Activated CD4-positive, alpha-beta T cell treated with anti-CD3 and anti-CD28 coated beads, Interleukin-2, amount 50 U/mL, for 16 hours (primary cell): ENCODE results near the gene SMTNL2.
"Not testable (repeated sequence)": the region's sequence is repeated elsewhere in the genome, so short reads cannot be mapped to it uniquely, and the experiment has no call there.

Source experiments
- DNase-seq: peaks from one replicate; pipeline ENCODE4 v3.0.0-alpha.2; 2020

Gene SMTNL2

DNA sequence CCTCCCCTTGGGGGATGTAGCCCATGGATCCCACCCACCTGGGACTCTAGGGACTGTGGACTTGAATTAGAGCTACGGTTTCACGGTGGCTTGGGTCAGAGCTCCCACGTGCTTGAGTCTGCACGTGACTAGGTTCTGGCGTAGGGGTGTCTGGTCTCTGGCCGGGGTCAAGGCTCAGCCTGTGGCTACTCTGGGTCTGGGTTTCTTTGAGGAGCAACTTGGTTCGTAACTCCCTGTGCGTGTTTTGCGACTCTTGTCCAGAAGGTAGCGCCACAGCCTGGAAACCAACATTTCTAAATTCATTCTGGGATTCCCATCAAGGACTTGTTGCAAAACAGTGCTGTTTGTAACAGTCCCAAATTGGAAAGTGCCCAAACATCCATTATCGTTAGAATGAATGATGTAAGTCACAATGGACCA lies 23.5 kb upstream of the SMTNL2 start:
- no peak for DNase-seq

DNA sequence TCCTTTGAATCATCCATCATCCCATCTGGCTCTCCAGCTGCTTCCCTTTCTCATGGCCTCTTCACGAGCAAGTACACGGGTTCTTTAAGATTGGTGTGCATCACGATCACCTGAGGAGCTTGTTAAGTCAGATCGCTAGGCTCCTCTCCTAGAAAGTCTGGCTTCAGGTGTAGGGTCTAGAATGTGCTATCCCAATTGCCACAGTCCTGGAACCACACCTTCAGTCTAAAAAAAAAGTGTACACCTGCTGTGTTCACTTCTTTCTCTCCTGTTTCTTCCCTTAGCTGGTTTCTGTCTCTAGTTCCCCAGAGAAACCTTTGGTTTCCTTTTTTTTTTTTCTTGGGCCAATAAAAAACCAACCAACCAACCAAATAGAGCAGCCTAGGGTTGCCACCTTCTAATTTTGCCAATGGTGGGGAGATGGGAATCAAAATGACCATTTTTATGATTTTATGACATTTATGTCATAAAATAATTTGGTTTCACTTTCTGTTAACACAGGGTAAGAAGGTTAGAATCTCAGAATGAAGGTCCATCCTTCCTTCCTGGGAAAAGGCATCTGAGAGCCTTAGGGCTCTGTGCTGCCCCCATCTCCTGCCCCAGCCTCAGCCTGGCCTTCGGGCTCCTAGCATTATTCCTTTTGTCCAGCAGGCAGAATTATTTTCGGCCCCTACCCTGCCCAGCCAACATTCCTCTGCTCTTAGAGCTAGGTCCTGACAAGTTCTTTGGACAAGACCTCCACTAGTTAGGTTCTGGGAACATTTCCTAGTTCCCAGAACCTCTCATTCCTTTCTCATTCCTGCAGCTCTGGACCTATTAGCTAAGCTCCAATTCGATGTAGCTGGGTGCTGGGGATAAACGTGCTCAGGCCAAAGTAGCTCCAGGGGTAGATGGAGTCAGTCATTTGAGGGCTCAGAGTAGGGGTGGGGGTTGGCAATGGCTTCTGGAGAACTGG lies 22.0 kb upstream of the SMTNL2 start:
- no peak for DNase-seq

DNA sequence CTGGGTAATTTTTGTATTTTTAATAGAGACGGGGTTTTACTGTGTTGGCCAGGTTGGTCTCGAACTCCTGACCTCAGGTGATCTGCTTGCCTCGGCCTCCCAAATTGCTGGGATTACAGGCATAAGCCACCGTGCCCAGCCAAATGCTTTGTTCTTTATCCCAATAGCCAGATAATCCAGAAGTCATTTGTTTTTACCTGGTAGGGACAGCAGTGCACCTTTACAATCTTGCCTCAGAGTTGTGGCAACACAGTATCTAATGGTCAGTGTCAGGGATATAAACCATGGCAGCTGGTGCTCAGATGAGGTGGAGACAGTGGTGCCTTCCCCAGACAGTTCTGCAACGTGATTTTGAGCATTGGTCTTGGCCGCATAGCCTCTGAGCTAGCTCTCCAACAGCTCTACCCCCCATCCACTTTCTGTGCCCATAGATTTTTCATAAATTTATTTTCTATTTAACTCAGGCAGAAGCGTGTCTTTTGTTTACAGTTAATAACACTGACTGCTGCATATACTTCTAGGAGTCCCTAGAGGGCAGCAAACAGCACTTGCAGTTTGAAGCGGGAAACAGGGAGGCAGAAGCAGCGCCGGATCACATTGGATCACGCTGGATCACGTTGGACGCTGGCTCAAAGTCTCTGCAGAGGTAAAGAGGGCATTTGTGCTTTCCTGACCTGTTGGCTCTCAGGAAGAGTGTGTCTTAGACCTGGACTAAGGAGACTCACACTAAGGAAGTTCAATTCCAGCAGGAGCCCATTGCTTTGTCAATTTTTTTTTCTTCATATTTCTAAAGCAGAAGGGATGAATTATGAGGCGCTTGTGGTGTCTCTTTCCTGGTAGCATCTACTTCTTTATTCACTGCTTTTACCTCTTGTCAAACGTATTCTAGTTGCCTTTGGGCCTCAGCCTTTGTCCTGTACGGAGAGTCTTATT lies 18.9 kb upstream of the SMTNL2 start:
- DNase-seq = peak; percentile 79

DNA sequence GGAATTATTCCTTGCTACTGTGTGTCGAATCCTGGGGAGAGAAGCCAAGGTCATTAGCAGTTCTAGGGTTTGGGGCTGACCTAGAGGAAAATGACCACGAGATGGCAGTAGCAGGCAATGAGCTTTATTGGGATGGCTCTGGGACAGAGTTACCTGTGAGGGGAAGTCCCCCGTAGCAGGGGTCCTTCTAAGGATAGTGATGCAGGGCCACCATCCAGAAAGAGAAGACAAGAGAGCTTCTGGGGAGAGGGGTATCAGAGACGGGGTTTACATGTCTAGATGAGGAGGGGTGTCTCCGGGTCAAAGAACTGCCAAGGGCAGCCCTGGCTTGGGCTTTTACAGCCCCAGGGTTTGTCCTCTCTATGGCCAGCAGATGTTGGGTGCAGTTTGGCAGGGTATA lies 17.5 kb upstream of the SMTNL2 start:
- peak; percentile 60 for DNase-seq

DNA sequence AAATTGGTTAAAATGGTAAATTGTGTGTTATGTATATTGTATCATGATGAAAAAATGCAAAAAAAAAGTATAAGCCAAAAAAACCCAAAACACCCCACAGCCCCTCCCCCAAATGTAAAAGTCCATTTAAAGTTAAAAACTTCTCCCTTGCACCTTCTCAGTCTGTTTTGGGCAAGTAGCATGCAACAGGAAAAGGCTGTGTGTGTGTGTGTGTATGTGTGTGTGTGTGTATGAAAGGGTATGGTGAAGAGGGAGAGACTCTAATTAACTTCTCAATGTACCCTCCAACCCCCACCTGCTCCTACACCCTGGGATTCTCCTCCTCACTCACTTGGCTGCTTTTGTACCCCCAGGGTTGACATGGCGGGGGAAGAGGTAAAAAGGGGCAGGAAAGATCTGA lies 14.7 kb upstream of the SMTNL2 start:
- DNase-seq = no peak

DNA sequence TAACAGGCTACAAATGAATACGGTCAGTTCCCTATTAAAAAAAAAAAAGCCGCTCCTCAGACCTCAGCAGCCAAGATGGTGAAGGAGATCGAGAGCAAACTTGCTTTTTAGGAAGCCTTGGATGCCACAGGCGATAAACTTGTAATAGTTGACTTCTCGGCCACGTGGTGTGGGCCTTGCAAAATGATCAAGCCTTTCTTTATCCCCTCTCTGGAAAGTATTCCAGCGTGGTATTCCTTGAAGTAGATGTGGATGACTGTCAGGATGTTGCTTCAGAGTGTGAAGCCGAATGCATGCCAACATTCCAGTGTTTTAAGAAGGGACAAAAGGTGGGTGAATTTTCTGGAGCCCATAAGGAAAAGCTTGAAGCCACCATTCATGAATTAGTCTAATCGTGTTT lies 12.2 kb upstream of the SMTNL2 start:
- no peak for DNase-seq

DNA sequence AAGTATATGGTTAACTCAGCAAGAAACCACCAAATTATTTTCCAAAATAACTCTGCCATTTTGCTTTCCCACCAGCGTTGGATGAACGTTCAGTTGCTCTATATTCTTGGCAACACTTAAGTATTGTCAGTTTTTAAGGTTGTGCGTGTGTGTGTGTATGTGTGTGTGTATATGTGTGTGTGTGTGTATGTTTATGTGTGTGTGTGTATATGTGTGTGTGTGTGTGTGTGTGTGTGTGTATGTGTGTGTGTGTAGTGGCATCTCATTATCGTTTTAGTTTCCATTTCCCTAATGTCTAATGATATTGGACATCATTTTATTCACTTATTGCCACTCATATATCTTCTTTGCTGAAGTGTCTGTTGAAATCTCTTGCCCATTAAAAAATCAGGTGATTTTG lies 11.2 kb upstream of the SMTNL2 start:
- no peak for DNase-seq

DNA sequence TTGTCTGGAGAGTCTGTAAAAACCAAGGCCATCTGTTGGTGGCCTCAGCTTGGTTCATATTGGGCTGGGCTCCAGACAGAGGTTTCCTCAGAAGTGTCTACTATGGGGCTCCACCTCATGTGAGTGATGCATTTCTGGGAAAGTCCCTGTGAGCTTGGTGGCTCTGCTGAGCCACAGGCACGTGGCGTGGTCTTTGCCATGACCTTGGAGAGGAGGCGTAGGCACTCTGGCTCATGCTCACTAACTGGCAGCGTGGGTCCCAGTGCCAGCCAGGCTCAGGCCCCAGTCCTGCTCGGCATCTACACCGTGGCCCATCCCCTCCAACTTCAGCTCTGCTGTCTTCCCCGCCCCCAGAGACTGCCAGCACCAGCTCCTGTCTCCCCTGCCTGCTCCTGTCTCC lies 10.7 kb upstream of the SMTNL2 start:
- peak; percentile 71 for DNase-seq

DNA sequence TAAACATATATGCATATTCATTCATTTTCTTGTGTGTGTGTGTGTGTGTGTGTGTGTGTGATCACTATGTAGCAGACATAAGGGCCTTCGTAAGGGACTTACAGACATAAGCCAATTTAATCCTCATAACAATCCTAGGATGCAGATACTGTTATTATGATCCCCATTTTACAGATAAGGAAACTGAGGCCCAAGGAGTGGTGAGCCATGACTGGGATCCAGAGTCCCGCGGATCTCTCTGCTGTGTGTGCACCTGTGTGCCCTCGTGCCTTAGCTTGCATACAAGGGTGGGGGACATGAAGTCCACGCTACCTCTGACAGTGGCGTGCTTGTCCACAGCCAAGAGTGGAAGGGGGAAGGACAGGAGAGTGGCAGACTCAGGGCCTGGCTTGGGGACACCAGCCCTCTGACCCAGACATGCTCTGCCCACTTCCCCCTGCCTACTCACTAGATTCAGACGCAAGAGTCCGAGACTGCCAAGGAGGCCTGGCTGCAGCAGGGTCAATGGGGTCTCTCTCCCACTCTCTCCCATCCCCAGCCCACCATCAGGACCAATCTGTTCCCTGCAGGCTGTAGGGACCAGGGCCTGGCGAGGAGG lies 9.8 kb upstream of the SMTNL2 start:
- no peak for DNase-seq

DNA sequence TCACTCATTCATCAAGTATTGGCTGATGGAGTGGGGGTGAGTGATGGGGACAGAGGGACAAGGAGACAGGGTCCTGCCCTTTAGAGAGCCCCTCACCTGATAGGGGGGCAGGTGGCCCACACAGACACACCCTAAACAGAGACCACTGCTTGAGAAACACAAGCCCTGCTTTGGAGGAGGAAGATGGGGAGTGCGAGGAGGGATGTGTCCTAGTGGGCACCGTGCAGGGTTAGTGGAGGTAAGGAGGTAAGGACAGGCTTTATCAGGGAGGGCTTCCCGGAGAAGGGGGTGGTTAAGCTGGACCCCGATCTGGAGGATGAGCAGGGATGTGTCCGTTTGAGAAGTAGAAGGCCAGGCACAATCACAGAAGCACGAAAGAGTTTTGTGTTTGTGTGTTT lies 8.2 kb upstream of the SMTNL2 start:
- no peak for DNase-seq

DNA sequence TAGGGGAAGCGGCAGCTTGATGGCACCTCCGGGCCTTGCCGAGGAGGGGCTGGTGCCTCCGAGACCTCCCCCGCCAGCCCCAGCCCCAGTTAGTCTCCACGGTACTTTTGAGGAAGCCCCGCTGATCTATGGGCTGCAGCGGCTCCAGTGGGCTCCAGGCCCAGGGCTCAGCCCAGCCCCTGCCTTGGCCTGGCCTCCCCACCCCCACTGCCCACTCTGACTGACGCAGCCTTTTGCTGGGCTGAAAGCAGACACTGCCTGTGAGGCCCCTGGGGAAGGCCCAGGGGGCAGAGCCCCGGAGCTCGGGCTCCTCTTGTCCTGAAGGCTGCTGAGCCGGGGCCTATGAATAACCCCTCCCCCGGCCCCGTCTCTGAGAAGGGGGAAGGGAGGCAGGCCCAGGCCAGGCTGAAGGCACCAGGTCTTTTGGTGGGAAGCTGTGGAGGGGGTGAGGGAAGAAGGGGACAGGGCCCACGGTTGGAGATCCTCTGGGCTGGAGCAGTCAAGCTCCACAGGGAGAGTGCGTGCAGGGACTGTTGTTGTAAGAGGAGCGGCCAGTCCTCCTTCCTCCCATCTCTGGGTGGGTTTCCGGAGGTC lies 7.5 kb upstream of the SMTNL2 start:
- no peak for DNase-seq

DNA sequence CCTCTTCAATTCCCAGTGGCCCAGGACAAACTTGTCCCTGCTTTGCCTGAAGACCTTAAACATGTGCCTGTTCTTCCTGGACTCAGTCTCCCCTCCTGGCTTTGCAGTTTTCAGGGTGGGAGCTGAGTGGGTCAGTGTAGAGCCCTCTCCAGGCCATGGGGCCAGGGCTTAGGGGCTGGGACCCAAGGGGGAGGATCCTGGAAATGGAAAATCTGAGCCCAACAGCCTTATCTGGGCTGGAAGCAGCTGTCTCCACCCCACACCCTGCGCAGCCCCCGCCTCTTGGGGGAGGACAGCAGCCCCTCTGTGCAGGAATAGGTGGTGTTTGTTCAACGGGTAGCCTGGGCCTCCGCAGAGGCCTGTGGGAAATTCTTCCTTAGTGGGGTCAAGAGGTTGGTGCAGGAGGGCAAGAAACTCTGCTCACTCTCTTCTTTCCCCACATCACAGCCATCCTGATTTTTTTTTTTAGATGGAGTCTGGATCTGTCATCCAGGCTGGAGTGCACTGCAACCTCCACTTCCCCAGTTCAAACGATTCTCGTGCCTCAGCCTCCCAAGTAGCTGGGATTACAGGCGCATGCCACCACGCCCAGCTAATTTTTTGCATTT lies 6.8 kb upstream of the SMTNL2 start:
- DNase-seq = no peak

DNA sequence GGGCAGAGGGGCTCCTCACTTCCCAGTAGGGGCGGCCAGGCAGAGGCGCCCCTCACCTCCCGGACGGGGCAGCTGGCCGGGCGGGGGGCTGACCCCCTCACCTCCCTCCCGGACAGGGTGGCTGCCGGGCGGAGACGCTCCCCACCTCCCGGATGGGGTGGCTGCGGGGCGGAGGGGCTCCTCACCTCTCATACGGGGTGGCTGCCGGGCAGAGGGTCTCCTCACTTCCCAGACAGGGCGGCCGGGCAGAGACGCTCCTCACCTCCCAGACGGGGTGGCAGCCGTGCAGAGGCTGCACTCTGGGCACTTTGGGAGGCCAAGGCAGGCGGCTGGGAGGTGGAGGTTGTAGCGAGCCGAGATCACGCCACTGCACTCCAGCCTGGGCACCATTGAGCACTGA lies 6.0 kb upstream of the SMTNL2 start:
- DNase-seq = not testable (repeated sequence)

DNA sequence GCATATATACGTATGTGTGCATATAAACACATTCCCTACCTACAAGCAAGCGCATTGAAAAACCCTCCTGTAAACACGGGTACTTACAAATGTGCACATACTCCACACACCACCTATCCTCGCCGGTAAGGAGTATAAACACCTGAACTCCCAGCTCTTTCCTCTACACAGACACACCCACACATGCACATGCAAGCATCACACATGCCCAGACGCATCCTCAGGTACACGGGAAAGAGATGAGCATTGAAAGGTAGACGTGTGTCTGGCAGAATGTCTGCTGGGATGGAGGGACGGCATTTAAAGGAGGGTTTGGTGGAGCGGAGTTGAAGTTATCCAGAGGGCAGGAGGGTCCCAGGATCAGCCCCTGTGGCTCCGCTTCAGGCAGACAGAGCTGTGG lies 4.7 kb upstream of the SMTNL2 start:
- DNase-seq = no peak

DNA sequence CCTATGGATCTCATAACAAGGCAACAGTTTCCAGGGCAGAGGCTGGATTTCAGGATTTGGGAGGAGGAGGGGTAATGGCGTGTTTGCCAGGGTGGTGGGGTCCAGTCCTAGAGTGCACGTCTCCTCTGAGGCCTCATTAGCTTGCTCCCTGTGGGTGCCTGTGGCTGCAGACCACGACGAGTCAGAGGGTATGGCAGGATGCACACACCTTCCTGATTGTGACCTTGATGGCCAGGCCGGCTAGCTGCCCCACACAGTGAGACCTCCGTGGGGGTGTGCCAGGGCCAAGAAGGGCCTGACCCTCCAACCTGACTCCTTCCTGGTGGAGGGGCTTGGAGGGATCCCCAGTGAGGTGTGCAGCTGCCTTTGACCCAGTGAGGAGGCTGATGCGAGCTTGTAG lies 4.0 kb upstream of the SMTNL2 start:
- no peak for DNase-seq

DNA sequence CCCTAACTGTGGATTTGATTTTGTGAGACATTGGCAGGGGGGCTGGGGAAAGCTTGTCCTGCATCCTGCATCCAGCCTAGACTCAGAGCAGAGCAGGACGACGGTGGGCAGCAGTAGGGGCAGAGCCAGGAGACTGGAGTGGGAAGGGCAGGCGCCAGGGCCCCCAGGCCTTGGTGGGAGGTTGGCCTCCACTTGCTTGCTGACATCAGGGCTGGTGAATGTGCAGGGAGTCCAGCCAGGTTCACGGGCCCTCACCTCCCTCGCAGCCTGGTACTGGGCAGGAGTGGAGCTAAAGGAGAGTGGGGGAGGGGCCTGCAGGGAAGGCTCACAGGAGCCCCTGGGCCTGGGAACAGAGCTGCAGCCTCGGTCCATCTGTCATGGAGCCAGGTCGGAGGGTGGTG lies 2.2 kb upstream of the SMTNL2 start:
- no peak for DNase-seq

DNA sequence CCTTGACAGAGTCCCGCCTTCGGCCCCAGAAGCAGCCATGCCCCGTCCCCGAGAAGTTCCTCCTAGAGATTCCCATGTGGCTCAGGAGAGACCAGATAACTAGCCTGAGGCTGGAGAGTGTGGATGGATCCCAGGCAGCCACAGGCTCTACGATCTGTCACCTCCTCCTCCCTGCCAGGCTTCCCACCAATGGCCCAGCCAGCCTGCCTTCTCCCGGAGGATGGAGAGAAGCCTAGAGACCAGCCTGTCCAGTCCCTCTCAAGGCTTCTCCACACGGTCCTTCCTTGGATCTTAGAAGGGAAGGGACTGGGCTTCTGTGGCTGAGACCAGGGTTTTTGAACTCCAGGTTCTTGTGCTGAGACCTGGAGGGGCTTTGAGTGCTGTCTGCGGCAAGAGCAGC lies 1.6 kb upstream of the SMTNL2 start:
- DNase-seq = no peak

DNA sequence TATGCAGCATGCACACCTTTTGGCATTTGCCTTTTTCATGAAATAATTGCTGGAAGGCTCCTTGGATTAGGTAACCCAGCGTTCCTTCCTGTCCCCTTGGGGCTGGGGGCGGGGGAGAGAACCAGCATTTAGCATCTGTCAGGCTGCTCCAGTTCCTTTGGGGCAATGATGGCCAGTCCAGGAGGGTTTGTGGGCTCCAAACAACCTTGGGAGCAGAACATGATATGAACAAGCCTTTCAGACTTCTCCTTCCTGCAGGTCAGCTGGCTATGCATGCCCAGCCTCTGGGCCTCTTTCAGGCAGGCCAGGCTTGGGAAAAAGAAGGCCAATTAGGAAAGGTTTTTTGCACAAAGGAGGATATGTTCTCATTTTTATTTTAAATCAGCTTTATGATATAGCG lies 1.1 kb upstream of the SMTNL2 start:
- no peak for DNase-seq

DNA sequence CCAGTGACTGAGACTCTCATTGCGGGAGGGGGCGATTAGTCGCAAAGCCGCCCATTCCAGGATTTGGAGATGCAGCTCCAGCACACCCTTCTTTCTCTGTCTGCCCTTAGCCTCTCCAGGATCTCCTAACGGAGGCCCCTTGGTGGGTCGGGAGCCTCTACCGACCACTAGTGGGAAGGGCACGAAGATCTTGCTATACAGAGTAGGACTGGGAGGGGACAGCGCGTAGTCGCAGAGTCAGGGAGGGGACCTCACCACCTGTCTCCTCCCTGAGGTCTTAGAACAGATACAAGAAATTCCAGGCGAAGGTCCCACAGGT lies 588 bp upstream of the SMTNL2 start:
- DNase-seq = no peak

DNA sequence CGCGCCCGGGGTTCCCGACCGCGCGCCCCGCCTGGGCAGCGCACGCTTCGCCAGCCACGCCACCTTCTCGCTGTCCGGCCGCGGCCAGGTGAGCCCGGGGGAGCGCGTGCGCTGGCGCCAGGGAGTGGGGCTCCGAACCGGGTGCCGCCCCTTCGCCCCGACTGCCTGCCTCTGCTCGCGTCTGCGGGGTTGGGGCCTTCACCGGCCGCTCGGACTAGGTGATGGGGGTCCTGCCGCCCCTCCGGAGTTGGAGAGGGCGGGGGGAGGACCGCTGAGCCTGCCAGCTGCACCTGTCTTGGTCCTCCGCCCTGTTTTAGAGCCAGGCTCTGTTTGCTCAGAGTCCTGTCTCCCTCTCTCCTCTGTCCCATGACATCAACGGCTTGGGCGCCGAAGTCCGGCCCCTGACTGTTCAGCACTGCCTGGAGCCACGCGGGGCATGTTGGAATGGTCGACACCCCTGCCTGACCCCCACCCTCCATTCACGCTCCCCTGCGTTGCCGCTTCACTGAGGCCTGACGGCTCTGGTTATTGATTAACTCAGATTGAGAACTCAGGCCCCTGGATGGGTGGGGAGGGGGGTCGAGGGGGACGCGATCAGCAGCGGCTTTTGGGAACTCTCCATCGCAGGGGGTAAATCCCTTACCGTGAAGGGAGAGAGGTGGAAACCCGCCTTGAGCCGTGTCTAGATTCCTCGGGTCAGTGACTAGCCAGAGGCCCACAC lies 748 bp downstream of the SMTNL2 start:
- DNase-seq = no peak

DNA sequence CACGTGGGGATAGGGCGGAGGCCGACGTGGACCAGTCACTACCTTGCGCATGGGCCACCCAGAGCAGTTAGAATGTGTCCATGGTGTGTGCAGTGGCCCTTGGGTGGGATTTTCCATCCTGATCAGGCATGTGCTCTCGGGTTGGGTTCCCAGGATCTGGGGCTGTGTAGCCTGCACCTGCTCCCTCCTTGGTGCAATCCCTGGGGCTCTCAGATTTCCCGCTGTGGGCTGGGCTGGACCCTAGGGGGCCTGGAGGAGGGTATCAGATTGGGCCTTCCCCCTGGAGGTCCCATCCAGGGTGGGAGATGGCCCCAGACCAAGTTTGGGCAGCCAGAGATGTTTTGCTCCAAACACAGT lies 1.3 kb downstream of the SMTNL2 start:
- no peak for DNase-seq

DNA sequence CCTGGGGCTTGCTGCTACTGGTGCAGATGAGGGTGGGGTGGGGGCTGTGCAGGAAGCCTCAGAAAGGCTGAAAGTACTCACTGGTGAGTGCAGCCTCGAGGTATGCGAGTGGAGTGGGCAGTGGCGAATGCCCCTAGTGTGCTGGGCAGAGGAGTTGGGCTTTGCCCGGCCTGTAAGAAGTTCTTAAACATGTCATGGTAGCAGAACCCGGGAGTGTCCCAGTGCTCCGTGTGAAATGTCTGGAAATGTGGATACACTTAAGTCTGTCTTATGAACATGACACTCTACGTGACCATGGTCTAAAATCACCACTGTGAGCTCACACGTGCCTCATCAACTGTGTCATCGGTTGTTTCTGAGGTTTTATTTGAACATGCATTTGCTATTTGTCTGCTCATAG lies 1.7 kb downstream of the SMTNL2 start:
- no peak for DNase-seq
